Loucy (cell line): ENCODE measurements around the gene MYCBPAP.

Source experiments
- CTCF ChIP-seq: fragments of 200-600 bp; sonication (generic); conservative IDR thresholded peaks from 2 replicates; pipeline ENCODE4 v1.5.1; 2014; ENCODE audit warnings: mild to moderate bottlenecking, antibody characterized with exemption, low read length
- EZH2phosphoT487 ChIP-seq: fragments of 200-600 bp; IDR thresholded peaks from 2 replicates; pipeline ENCODE4 v1.6.1; 2018; ENCODE audit warnings: antibody characterized with exemption, mild to moderate bottlenecking, moderate library complexity, borderline replicate concordance

GRCh38 chr17:50461550-50462132 is 46.6 kb upstream of the MYCBPAP start:
- TF ChIP-seq CTCF (no peak), EZH2phosphoT487 (no peak)
